GM23338 (cell line): ENCODE measurements around the gene FUT8.

Experiments used
- EZH2 ChIP-seq: fragments of 200-600 bp; sonication (generic); IDR thresholded peaks from one replicate; pipeline ENCODE4 v1.8.0; 2017; ENCODE audit warnings: antibody characterized with exemption, mild to moderate bottlenecking, low read depth; ENCODE audit not compliant: unreplicated experiment
- EZH2phosphoT487 ChIP-seq: fragments of 200-600 bp; sonication (generic); IDR thresholded peaks from one replicate; pipeline ENCODE4 v1.8.1; 2018; ENCODE audit warnings: antibody characterized with exemption; ENCODE audit not compliant: unreplicated experiment
- JUNB ChIP-seq: IDR thresholded peaks from one replicate; pipeline ENCODE4 v1.6.1; 2016; ENCODE audit warnings: antibody characterized with exemption; ENCODE audit not compliant: unreplicated experiment
- POLR2AphosphoS5 ChIP-seq: IDR thresholded peaks from 2 replicates; pipeline ENCODE4 v1.6.1; 2016; ENCODE audit warnings: antibody characterized with exemption, low read depth
- TF ChIP-seq, protein P1 (sequence below), 2 experiments: fragments of 200-600 bp in 1 of 2; sonication (generic) in 1 of 2; conservative IDR thresholded peaks; 2 replicates each; pipeline versions ENCODE4 v1.5.1 to v1.6.1; 2016 to 2017; ENCODE audit warnings: antibody characterized with exemption in 2 of 2, low read depth in 2 of 2, mild to moderate bottlenecking in 2 of 2, moderate library complexity in 1 of 2
- TF ChIP-seq, protein P2 (sequence below): IDR thresholded peaks from one replicate; pipeline ENCODE4 v1.6.1; 2018; ENCODE audit warnings: antibody characterized with exemption; ENCODE audit not compliant: unreplicated experiment

DNA sequence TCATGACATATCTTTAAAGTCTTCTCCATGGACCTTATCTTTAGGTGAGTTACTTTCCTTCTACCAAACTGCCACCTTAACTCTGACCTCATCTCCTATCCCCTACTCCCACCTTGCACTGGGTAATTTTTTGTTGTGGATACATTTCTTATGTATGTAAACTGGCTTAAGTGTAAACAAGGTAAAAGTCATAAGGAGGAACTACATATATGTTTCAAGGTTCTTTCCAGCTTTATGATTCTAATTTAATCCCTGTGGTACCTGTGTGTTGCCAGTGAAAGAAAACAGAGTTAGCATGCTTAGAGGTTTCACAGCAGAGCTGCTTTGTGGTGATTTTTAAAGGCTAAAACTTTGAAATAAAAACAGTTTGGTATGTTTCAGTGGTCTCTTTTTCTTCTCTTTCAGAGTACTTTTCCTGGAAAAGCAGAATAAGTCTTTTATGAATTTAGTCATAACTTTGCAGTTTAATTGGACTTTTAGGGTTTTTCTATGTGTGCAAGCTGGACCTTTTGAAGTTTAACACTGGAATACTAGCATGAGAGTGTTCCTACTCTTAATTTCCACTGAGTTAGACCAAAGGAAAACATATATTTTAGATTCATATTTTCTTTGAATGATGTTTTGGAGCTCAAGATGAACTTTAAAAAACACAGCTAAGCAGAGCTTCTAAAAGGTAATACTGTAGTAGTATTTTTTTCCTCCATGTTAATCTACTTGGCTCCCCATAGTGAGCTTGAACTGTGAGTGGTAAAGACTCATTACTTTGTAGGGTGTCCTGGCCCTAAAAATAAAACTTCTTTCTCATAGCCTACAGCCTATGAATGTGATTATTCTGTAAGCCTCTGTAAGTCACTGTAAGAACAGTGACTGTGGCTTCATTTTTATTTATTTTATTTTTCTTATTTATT lies 105.4 kb downstream of the FUT8 start:
- TF ChIP-seq, protein P1, sequence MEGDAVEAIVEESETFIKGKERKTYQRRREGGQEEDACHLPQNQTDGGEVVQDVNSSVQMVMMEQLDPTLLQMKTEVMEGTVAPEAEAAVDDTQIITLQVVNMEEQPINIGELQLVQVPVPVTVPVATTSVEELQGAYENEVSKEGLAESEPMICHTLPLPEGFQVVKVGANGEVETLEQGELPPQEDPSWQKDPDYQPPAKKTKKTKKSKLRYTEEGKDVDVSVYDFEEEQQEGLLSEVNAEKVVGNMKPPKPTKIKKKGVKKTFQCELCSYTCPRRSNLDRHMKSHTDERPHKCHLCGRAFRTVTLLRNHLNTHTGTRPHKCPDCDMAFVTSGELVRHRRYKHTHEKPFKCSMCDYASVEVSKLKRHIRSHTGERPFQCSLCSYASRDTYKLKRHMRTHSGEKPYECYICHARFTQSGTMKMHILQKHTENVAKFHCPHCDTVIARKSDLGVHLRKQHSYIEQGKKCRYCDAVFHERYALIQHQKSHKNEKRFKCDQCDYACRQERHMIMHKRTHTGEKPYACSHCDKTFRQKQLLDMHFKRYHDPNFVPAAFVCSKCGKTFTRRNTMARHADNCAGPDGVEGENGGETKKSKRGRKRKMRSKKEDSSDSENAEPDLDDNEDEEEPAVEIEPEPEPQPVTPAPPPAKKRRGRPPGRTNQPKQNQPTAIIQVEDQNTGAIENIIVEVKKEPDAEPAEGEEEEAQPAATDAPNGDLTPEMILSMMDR (conservative IDR thresholded peaks at IDR 0.05; ENCODE audit: low read depth in 2 of 2) = no peak
- TF ChIP-seq POLR2AphosphoS5 (no peak), EZH2phosphoT487 (no peak), JUNB (no peak), EZH2 (no peak)
- TF ChIP-seq, protein P2, sequence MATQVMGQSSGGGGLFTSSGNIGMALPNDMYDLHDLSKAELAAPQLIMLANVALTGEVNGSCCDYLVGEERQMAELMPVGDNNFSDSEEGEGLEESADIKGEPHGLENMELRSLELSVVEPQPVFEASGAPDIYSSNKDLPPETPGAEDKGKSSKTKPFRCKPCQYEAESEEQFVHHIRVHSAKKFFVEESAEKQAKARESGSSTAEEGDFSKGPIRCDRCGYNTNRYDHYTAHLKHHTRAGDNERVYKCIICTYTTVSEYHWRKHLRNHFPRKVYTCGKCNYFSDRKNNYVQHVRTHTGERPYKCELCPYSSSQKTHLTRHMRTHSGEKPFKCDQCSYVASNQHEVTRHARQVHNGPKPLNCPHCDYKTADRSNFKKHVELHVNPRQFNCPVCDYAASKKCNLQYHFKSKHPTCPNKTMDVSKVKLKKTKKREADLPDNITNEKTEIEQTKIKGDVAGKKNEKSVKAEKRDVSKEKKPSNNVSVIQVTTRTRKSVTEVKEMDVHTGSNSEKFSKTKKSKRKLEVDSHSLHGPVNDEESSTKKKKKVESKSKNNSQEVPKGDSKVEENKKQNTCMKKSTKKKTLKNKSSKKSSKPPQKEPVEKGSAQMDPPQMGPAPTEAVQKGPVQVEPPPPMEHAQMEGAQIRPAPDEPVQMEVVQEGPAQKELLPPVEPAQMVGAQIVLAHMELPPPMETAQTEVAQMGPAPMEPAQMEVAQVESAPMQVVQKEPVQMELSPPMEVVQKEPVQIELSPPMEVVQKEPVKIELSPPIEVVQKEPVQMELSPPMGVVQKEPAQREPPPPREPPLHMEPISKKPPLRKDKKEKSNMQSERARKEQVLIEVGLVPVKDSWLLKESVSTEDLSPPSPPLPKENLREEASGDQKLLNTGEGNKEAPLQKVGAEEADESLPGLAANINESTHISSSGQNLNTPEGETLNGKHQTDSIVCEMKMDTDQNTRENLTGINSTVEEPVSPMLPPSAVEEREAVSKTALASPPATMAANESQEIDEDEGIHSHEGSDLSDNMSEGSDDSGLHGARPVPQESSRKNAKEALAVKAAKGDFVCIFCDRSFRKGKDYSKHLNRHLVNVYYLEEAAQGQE = no peak
